ENCODE results near the gene FBXW7. TPM values are rescaled to one million over a fixed set of nuclear protein-coding genes. Genes with fewer than 3 reads are reported as not detected.

The FBXW7 gene
- total and polyA plus RNA-seq, 2 of the 13 experiments (the other 11 are each of a cell fraction or from before 2014, with no cell fraction given): 5.0 to 40.9 TPM

DNA sequence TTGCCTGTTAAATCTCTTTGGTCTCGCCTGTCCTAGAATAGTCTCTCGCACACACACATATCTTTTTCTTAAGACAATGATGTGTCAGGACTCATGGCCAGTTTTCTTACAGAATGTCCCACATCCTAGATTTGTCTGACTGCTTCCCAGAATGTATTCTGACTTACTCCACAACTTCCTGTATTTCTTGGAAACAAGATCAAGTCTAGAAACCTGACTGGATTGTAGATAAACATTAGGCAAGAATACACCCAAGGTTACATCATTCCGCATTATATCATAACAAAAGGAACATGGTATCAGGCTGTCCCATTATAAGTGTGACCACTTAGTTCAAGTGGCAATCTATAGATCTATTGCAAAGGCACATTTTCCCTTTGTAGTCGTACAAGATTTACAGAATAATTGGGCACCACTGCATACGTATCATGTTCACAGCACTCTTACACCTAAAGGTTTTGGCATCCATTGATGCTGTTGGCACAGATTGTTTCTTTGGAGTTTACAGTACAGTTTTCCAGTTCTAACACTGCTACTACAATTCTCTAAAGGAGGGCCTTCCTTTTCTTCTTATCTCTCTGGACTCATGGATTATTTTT lies 56.4 kb downstream of the FBXW7 start:
- Histone ChIP-seq H3K9me3 (ENCODE audit: low read length) (no peaks in the 10 kb centered on the region), H3K79me2 (ENCODE audit: insufficient read depth, low read length) (peaks cover 60% of the 10 kb centered on the region), H3K27me3 (ENCODE audit: control insufficient read depth in 1 of 2, insufficient read depth in 2 of 2, low read length in 2 of 2) (no peaks in the 10 kb centered on the region), H3K36me3 (replicated peaks in 1 of 2; ENCODE audit: control insufficient read depth in 1 of 2, insufficient read depth in 2 of 2, low read length in 2 of 2) (no peaks in the 10 kb centered on the region), H4K20me1 (ENCODE audit: insufficient read depth, low read length) (no peaks in the 10 kb centered on the region), H3K9ac (ENCODE audit: insufficient read depth, low read depth, low read length) (no peak overlapping the region), H3K27ac (ENCODE audit: extremely low read length, insufficient read depth, low read length) (no peak overlapping the region), H3K4me1 (ENCODE audit: insufficient read depth, low read length) (peaks cover 71% of the 10 kb centered on the region), H3K4me3 (replicated peaks in 1 of 3; ENCODE audit: insufficient read depth in 1 of 3, low read depth in 2 of 3, low read length in 3 of 3) (no peak overlapping the region), H3K4me2 (ENCODE audit: low read depth, low read length) (no peak overlapping the region), H2AFZ (ENCODE audit: low read length) (no peak overlapping the region)
- CTCF ChIA-PET (ENCODE audit: low intra/inter-chr PET ratio, low total read pairs): no interaction called here
- no TSS peak for BruUV-seq (replicated peaks)
- intact Hi-C loops (cut with micrococcal nuclease; ENCODE audit: unreplicated experiment): loop anchor here (10.0 kb wide), 1 partner anchor 55 kb away; the partner anchor contains the start of gene FBXW7
- no peak for FAIRE-seq
- in situ Hi-C loops (cut with HindIII; ENCODE audit: extremely low pct_ligation_motif_present, low pct_unique_long_range_greater_than_20kb): no loop called here
- TF ChIP-seq, protein P1, sequence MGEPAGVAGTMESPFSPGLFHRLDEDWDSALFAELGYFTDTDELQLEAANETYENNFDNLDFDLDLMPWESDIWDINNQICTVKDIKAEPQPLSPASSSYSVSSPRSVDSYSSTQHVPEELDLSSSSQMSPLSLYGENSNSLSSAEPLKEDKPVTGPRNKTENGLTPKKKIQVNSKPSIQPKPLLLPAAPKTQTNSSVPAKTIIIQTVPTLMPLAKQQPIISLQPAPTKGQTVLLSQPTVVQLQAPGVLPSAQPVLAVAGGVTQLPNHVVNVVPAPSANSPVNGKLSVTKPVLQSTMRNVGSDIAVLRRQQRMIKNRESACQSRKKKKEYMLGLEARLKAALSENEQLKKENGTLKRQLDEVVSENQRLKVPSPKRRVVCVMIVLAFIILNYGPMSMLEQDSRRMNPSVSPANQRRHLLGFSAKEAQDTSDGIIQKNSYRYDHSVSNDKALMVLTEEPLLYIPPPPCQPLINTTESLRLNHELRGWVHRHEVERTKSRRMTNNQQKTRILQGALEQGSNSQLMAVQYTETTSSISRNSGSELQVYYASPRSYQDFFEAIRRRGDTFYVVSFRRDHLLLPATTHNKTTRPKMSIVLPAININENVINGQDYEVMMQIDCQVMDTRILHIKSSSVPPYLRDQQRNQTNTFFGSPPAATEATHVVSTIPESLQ (CRISPR knock-in tag; conservative IDR thresholded peaks at IDR 0.05): no peak
- TF ChIP-seq ZNF263 (CRISPR knock-in tag; IDR thresholded peaks at IDR 0.05) (no peak), ZNF644 (CRISPR knock-in tag; IDR thresholded peaks at IDR 0.05; ENCODE audit: low read depth) (0 out of 2 replicates have a peak, but pooled peaks have one; percentile 33), BCL6 (CRISPR knock-in tag; IDR thresholded peaks at IDR 0.05) (peak; percentile 56; the same call in 1 of the 2 replicates), ARID5B (CRISPR knock-in tag; IDR thresholded peaks at IDR 0.05) (0 out of 2 replicates have a peak, but pooled peaks have one; percentile 10), HMG20B (CRISPR knock-in tag; conservative IDR thresholded peaks at IDR 0.05) (no peak), CEBPG (CRISPR knock-in tag; IDR thresholded peaks at IDR 0.05) (peak; percentile 60)
- TF ChIP-seq, protein P2, sequence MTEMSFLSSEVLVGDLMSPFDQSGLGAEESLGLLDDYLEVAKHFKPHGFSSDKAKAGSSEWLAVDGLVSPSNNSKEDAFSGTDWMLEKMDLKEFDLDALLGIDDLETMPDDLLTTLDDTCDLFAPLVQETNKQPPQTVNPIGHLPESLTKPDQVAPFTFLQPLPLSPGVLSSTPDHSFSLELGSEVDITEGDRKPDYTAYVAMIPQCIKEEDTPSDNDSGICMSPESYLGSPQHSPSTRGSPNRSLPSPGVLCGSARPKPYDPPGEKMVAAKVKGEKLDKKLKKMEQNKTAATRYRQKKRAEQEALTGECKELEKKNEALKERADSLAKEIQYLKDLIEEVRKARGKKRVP (CRISPR knock-in tag; IDR thresholded peaks at IDR 0.05): peak in 1 of 2 experiments; percentile 75; a peak in 2 of 4 replicates
- WGBS (ENCODE audit: low lambda C conversion rate): 100% methylated on average over 5 of the region's 5 CpGs
- POLR2A ChIA-PET: no interaction called here
- no peak for DNase-seq (ENCODE audit: low spot score)
- no peak for ATAC-seq

All from HepG2 (cell line).